Panc1 (cell line): ENCODE data around the gene BARX1.

ENCODE experiments used
- CTCF ChIP-seq: fragments of 450-650 bp; IDR thresholded peaks from 2 replicates; pipeline ENCODE4 v1.5.1; 2017; ENCODE audit warnings: mild to moderate bottlenecking
- POLR2AphosphoS5 ChIP-seq: IDR thresholded peaks from 2 replicates; pipeline ENCODE4 v1.6.1; 2012; ENCODE audit warnings: mild to moderate bottlenecking, low read depth, low read length, moderate library complexity
- REST ChIP-seq, 2 experiments: IDR thresholded peaks; 2 replicates each; pipeline ENCODE4 v1.6.1; 2011 to 2012; ENCODE audit warnings: low read depth in 2 of 2, control low read depth in 1 of 2, low read length in 1 of 2, mild to moderate bottlenecking in 1 of 2, moderate library complexity in 1 of 2; ENCODE audit not compliant: insufficient read depth in 1 of 2

GRCh38 chr9:93984860-93985259 is 29.7 kb upstream of the BARX1 start:
- TF ChIP-seq CTCF = no peak
- TF ChIP-seq POLR2AphosphoS5 = no peak
- TF ChIP-seq REST (IDR thresholded peaks at IDR 0.05; ENCODE audit: insufficient read depth in 1 of 2, low read depth in 2 of 2, low read length in 1 of 2) = no peak
